Type B pancreatic cell (in vitro differentiated cells): ENCODE measurements around the gene MYO16. TPM values are rescaled to one million over a fixed set of nuclear protein-coding genes. Genes with fewer than 3 reads are reported as not detected.

ENCODE experiments used
- DNase-seq: peaks from one replicate; pipeline ENCODE4 v3.0.0; 2021; ENCODE audit warnings: mixed read lengths; ENCODE audit not compliant: unreplicated experiment; ENCODE audit errors: extremely low spot score
- H3K27ac Mint-ChIP-seq: 2 replicates; pipeline ENCODE4 v1.8.0; 2021; ENCODE audit warnings: mild to moderate bottlenecking, mixed read lengths
- H3K27me3 Mint-ChIP-seq: 2 replicates; pipeline ENCODE4 v1.8.0; 2021; ENCODE audit warnings: mixed read lengths
- H3K36me3 Mint-ChIP-seq: 2 replicates; pipeline ENCODE4 v1.8.0; 2021; ENCODE audit warnings: mixed read lengths
- H3K4me1 Mint-ChIP-seq: one replicate; pipeline ENCODE4 v1.8.0; 2021; ENCODE audit warnings: mixed read lengths; ENCODE audit not compliant: unreplicated experiment
- H3K4me3 Mint-ChIP-seq: 2 replicates; pipeline ENCODE4 v1.8.0; 2021; ENCODE audit warnings: mild to moderate bottlenecking, mixed read lengths
- H3K9me3 Mint-ChIP-seq: 2 replicates; pipeline ENCODE4 v1.8.0; 2021; ENCODE audit warnings: mixed read lengths
- CTCF ChIP-seq: fragments of 200-600 bp; sonication (generic); conservative IDR thresholded peaks from 2 replicates; pipeline ENCODE4 v1.5.0; 2021; ENCODE audit warnings: antibody characterized with exemption, mild to moderate bottlenecking
- total RNA-seq: library from RNA; stranded (reverse); gene quantifications from 2 replicates; pipeline ENCODE4 v1.2.1, GENCODE V29; 2021; ENCODE audit warnings: low replicate concordance

MYO16 gene
- total RNA-seq, 1 donor from 2014 or later: 1.5 TPM

GRCh38 chr13:108938155-108938554 is 308.7 kb downstream of the MYO16 start:
- H3K4me1 Mint-ChIP-seq: no peaks in the 10 kb centered on the region
- H3K27me3 Mint-ChIP-seq: peaks cover 7% of the 10 kb centered on the region
- no peaks in the 10 kb centered on the region for H3K36me3 Mint-ChIP-seq
- H3K9me3 Mint-ChIP-seq: peaks cover 4% of the 10 kb centered on the region
- no peak for TF ChIP-seq CTCF
- H3K4me3 Mint-ChIP-seq: no peak overlapping the region
- no peak for DNase-seq
- H3K27ac Mint-ChIP-seq: no peak overlapping the region

- Mint-ChIP-seq H3K9me3 (peaks cover under 1% of the 10 kb centered on the region), H3K27ac (no peak overlapping the region), H3K4me1 (no peaks in the 10 kb centered on the region), H3K4me3 (no peak overlapping the region), H3K36me3 (no peaks in the 10 kb centered on the region), H3K27me3 (peaks cover 7% of the 10 kb centered on the region)
- DNase-seq: no peak
- no peak for TF ChIP-seq CTCF
Measured at GRCh38 chr13:108940121-108940520, 310.7 kb downstream of the MYO16 start.

GRCh38 chr13:108943842-108944241 is 314.4 kb downstream of the MYO16 start:
- Mint-ChIP-seq H3K27me3 (no peaks in the 10 kb centered on the region), H3K27ac (no peak overlapping the region), H3K4me3 (no peak overlapping the region), H3K9me3 (no peaks in the 10 kb centered on the region), H3K36me3 (no peaks in the 10 kb centered on the region), H3K4me1 (peaks cover 7% of the 10 kb centered on the region)
- no peak for DNase-seq
- TF ChIP-seq CTCF: no peak

- H3K27me3 Mint-ChIP-seq: no peaks in the 10 kb centered on the region
- H3K4me3 Mint-ChIP-seq: no peak overlapping the region
- TF ChIP-seq CTCF: no peak
- no peaks in the 10 kb centered on the region for H3K9me3 Mint-ChIP-seq
- H3K4me1 Mint-ChIP-seq: peaks cover 7% of the 10 kb centered on the region
- no peak overlapping the region for H3K27ac Mint-ChIP-seq
- no peaks in the 10 kb centered on the region for H3K36me3 Mint-ChIP-seq
- no peak for DNase-seq
Measured at GRCh38 chr13:108944760-108945159, 315.3 kb downstream of the MYO16 start.

- TF ChIP-seq CTCF: no peak
- Mint-ChIP-seq H3K27me3 (no peaks in the 10 kb centered on the region), H3K4me3 (no peak overlapping the region), H3K27ac (no peak overlapping the region), H3K36me3 (no peaks in the 10 kb centered on the region), H3K4me1 (peaks cover 7% of the 10 kb centered on the region), H3K9me3 (no peaks in the 10 kb centered on the region)
- no peak for DNase-seq
Measured at GRCh38 chr13:108947551-108948030, 318.2 kb downstream of the MYO16 start.

GRCh38 chr13:108948251-108948671 is 318.9 kb downstream of the MYO16 start:
- no peak for TF ChIP-seq CTCF
- no peak overlapping the region for H3K4me3 Mint-ChIP-seq
- H3K36me3 Mint-ChIP-seq: no peaks in the 10 kb centered on the region
- peaks cover 7% of the 10 kb centered on the region for H3K4me1 Mint-ChIP-seq
- H3K9me3 Mint-ChIP-seq: no peaks in the 10 kb centered on the region
- H3K27ac Mint-ChIP-seq: no peak overlapping the region
- H3K27me3 Mint-ChIP-seq: no peaks in the 10 kb centered on the region
- DNase-seq: no peak
